SK-N-MC (cell line): ENCODE measurements around the gene PTGDR.

ENCODE experiments used
- DNase-seq: peaks from one replicate; pipeline ENCODE4 v3.0.0-alpha.2; 2011; ENCODE audit warnings: low read depth, low spot score
- H3K27ac ChIP-seq: fragments of 200-600 bp; sonication (generic); 2 replicates; pipeline ENCODE4 v1.5.1; 2016; ENCODE audit warnings: mixed run types
- H3K36me3 ChIP-seq: fragments of 200-600 bp; sonication (generic); 2 replicates; pipeline ENCODE4 v1.6.1; 2017; ENCODE audit warnings: antibody characterized with exemption, low read length, mixed read lengths; ENCODE audit not compliant: insufficient read depth
- H3K4me3 ChIP-seq: fragments of 200-600 bp; sonication (generic); 2 replicates; pipeline ENCODE4 v1.5.1; 2016
- H3K9ac ChIP-seq: fragments of 200-600 bp; sonication (generic); 2 replicates; pipeline ENCODE4 v1.8.0; 2017; ENCODE audit warnings: mixed run types, mixed read lengths; ENCODE audit not compliant: insufficient read length
- H3K9me3 ChIP-seq: fragments of 200-600 bp; sonication (generic); 2 replicates; pipeline ENCODE4 v1.6.1; 2017; ENCODE audit warnings: low read depth, mild to moderate bottlenecking, antibody characterized with exemption, low read length, moderate library complexity, mixed read lengths
- EZH2 ChIP-seq: fragments of 200-600 bp; sonication (generic); IDR thresholded peaks from one replicate; pipeline ENCODE4 v1.6.1; 2017; ENCODE audit warnings: antibody characterized with exemption
- FOXP2 ChIP-seq: optimal IDR thresholded peaks from 2 replicates; pipeline ENCODE3; 2011; ENCODE audit warnings: mild to moderate bottlenecking, moderate library complexity; ENCODE audit not compliant: insufficient read depth; ENCODE audit errors: extremely low read length, control extremely low read depth
- POLR2AphosphoS5 ChIP-seq: IDR thresholded peaks from 2 replicates; pipeline ENCODE4 v1.6.1; 2012; ENCODE audit warnings: mild to moderate bottlenecking, low read depth, low read length, borderline replicate concordance

The PTGDR gene

DNA sequence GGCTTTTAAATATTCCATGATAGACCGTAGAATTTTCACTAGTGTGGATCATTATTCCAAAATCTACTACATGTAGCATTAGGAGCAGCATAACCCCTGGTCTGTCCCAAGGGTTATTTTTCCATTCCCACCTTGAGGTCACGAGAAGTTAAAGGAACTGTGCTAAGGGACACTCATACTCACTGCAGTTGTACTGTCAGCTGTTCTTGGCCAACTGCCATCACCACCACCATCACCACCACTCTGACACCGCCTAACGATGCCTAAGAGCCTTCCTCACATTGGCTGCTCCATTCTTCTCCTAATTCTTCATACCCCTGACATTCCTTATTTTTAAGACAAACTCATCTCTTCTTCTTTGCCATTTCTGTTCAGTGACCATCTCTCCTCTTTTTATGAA is 13.4 kb upstream of the PTGDR start:
- no peaks in the 10 kb centered on the region for H3K36me3 ChIP-seq
- no peak overlapping the region for H3K27ac ChIP-seq
- no peak for TF ChIP-seq EZH2
- no peak for DNase-seq
- no peaks in the 10 kb centered on the region for H3K9me3 ChIP-seq
- no peak overlapping the region for H3K4me3 ChIP-seq
- no peak overlapping the region for H3K9ac ChIP-seq

DNA sequence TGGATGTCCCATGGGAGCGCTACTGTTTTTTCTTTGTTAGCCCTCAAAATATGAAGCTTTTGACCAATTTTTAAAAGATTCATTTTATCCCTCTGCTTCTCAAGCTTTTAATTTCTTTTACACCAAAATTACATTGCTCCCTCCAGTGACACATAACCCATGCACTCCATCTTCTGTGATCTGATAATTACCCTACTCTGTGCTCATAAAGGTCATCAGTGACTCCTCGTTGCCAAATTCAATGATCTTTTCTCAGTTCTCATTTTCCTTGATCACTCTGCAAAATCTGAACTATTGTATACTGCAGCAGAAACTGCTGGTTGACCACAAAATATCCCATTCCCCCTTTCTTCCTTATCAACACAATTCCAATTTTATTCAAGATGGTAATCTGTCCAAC is 8.7 kb upstream of the PTGDR start:
- DNase-seq: no peak
- TF ChIP-seq POLR2AphosphoS5: no peak
- no peak for TF ChIP-seq EZH2
- no peak for TF ChIP-seq FOXP2
- H3K36me3 ChIP-seq: no peaks in the 10 kb centered on the region
- H3K9ac ChIP-seq: no peak overlapping the region
- no peak overlapping the region for H3K27ac ChIP-seq
- no peak overlapping the region for H3K4me3 ChIP-seq
- H3K9me3 ChIP-seq: no peaks in the 10 kb centered on the region

- TF ChIP-seq EZH2: no peak
- no peak for TF ChIP-seq POLR2AphosphoS5
- TF ChIP-seq FOXP2: no peak
- Histone ChIP-seq H3K4me3 (no peak overlapping the region), H3K27ac (no peak overlapping the region), H3K9me3 (no peaks in the 10 kb centered on the region), H3K36me3 (no peaks in the 10 kb centered on the region), H3K9ac (no peak overlapping the region)
- no peak for DNase-seq
These were observed 8.1 kb upstream of the PTGDR start for GRCh38 chr14:52259434-52259833.

GRCh38 chr14:52262600-52262999 is 4.9 kb upstream of the PTGDR start:
- Histone ChIP-seq H3K27ac (no peak overlapping the region), H3K9ac (no peak overlapping the region), H3K4me3 (no peak overlapping the region), H3K36me3 (no peaks in the 10 kb centered on the region), H3K9me3 (no peaks in the 10 kb centered on the region)
- TF ChIP-seq POLR2AphosphoS5 (no peak), FOXP2 (no peak), EZH2 (no peak)
- no peak for DNase-seq

- no peak for DNase-seq
- no peak overlapping the region for H3K9ac ChIP-seq
- H3K9me3 ChIP-seq: no peaks in the 10 kb centered on the region
- H3K27ac ChIP-seq: no peak overlapping the region
- no peak overlapping the region for H3K4me3 ChIP-seq
- no peaks in the 10 kb centered on the region for H3K36me3 ChIP-seq
- TF ChIP-seq FOXP2 (no peak), POLR2AphosphoS5 (no peak), EZH2 (no peak)
These were observed 4.3 kb upstream of the PTGDR start for GRCh38 chr14:52263190-52263589.

DNA sequence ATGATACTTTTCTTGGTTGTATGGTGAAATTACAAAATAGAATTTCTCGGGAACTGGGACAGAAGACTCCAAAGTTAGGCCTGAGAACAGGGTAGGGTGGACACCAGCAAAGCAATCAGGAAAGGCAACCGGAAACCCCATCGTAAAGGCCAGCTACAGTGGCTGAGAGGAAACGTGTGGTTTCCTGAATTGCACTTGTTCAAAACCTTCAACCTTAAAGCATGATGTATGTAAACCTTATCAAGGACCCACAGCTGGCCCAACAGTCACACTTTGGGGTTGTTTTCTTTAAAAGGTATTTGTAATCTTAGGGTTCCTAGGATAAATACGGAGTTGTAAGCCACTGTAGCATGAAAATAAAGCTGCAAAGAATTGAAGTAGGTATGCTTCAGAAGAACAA is 2.2 kb upstream of the PTGDR start:
- H3K27ac ChIP-seq: no peak overlapping the region
- no peak for TF ChIP-seq EZH2
- TF ChIP-seq POLR2AphosphoS5: no peak
- no peak for TF ChIP-seq FOXP2
- no peaks in the 10 kb centered on the region for H3K9me3 ChIP-seq
- no peak for DNase-seq
- H3K4me3 ChIP-seq: no peak overlapping the region
- no peaks in the 10 kb centered on the region for H3K36me3 ChIP-seq
- no peak overlapping the region for H3K9ac ChIP-seq

DNA sequence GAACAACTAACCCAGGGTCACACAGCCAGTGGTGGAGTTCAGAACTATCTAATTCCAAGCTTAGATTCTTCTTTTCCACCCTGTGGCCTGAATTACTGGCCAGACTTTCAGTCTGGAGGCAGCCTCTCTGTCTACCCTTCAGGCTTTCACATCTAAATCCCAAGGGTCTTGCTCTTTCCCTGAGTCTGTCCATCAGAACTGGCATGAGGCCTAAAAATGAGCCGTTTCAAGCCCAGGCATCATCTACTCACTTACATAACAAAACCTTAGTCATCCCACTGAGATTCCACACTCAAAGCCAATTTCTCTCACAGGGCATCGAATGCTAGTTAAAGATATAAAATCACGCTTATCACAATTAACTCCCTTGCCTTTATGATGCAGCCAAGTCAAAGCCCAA is 1.3 kb upstream of the PTGDR start:
- TF ChIP-seq FOXP2: no peak
- TF ChIP-seq POLR2AphosphoS5: no peak
- TF ChIP-seq EZH2: no peak
- Histone ChIP-seq H3K36me3 (no peaks in the 10 kb centered on the region), H3K9ac (no peak overlapping the region), H3K9me3 (no peaks in the 10 kb centered on the region), H3K4me3 (no peak overlapping the region), H3K27ac (no peak overlapping the region)
- DNase-seq: no peak

DNA sequence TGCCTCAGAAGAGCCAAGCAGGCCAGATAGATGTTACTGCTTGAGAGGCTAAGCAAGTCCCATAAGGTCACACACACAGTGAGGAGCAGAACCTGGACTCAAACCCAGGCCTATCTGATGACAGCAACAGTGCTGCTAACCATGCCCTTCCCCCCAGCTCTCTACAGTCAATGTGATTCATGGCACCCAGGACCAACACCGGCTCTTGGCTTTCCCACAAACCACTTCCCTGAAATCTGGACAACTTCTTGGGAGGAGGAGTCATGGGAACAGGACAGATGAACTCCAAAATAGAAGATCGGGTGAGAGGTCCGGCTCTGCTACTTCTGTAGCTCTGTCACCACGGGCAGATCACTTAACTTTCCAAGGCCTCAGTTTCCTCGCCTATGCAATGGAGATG is 716 bp upstream of the PTGDR start:
- Histone ChIP-seq H3K36me3 (no peaks in the 10 kb centered on the region), H3K27ac (no peak overlapping the region), H3K9me3 (no peaks in the 10 kb centered on the region), H3K9ac (no peak overlapping the region), H3K4me3 (no peak overlapping the region)
- no peak for DNase-seq
- TF ChIP-seq POLR2AphosphoS5 (no peak), FOXP2 (no peak), EZH2 (no peak)

DNA sequence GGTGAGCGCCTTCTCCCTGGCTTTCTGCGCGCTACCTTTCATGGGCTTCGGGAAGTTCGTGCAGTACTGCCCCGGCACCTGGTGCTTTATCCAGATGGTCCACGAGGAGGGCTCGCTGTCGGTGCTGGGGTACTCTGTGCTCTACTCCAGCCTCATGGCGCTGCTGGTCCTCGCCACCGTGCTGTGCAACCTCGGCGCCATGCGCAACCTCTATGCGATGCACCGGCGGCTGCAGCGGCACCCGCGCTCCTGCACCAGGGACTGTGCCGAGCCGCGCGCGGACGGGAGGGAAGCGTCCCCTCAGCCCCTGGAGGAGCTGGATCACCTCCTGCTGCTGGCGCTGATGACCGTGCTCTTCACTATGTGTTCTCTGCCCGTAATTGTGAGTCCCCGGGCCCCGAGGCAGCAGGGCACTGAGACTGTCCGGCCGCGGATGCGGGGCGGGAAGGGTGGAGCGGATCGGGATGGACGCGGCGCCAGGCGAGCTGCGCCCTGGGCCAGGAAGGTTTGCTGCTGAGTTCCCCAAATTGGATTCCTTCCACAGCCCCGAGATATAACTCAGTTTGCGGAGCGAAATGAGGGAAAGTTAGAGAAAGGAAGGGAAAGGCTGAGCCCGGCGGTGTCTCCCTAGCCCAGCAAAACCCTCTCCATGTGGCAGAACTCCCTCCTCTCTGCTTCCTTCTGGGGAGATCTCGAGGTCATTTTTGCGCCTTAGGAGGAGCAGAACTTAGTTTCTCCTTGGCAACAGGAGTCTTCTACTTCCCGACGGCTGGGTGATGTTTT is 972 bp downstream of the PTGDR start:
- no peak overlapping the region for H3K27ac ChIP-seq
- no peaks in the 10 kb centered on the region for H3K9me3 ChIP-seq
- no peak for DNase-seq
- H3K36me3 ChIP-seq: no peaks in the 10 kb centered on the region
- H3K4me3 ChIP-seq: no peak overlapping the region
- TF ChIP-seq EZH2 (peak; percentile 72), FOXP2 (no peak), POLR2AphosphoS5 (no peak)
- no peak overlapping the region for H3K9ac ChIP-seq
